ENCODE data around the gene RASSF10.

DNA sequence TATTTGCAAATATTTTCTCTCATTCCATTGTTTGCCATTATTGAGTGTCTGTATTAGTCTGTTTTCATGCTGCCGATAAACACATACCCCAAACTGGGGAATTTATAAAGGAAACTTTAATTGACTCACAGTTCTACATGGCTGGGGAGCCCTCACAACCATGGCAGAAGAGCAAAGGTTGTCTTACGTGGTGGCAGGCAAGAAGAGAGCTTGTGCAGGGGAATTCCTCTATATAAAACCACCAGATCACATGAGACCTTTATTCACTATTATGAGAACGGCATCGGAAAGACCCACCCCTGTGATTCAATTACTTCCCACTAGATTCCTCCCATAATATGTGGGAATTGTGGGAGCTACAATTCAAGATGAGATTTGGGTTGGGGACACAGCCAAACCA lies 10.2 kb downstream of the RASSF10 start:
- TF ChIP-seq, protein P1, sequence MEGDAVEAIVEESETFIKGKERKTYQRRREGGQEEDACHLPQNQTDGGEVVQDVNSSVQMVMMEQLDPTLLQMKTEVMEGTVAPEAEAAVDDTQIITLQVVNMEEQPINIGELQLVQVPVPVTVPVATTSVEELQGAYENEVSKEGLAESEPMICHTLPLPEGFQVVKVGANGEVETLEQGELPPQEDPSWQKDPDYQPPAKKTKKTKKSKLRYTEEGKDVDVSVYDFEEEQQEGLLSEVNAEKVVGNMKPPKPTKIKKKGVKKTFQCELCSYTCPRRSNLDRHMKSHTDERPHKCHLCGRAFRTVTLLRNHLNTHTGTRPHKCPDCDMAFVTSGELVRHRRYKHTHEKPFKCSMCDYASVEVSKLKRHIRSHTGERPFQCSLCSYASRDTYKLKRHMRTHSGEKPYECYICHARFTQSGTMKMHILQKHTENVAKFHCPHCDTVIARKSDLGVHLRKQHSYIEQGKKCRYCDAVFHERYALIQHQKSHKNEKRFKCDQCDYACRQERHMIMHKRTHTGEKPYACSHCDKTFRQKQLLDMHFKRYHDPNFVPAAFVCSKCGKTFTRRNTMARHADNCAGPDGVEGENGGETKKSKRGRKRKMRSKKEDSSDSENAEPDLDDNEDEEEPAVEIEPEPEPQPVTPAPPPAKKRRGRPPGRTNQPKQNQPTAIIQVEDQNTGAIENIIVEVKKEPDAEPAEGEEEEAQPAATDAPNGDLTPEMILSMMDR (IDR thresholded peaks at IDR 0.05) = no peak
- TF ChIP-seq EZH2 (IDR thresholded peaks at IDR 0.05) (no peak), EZH2phosphoT487 (IDR thresholded peaks at IDR 0.05) (no peak)

All from neural progenitor cell (in vitro differentiated cells).